Measurements from ENCODE around the gene ATP6V1F. TPM values are rescaled to one million over a fixed set of nuclear protein-coding genes. Genes with fewer than 3 reads are reported as not detected.

The ATP6V1F gene
- total RNA-seq, 4 donors from 2014 or later, result 31.2 to 137 (median 61.3) TPM

- Histone ChIP-seq H3K4me1 (no peaks in the 10 kb centered on the region), H3K27ac (no peak overlapping the region), H3K4me3 (no peak overlapping the region), H3K9me3 (no peaks in the 10 kb centered on the region), H3K27me3 (no peaks in the 10 kb centered on the region), H3K36me3 (no peaks in the 10 kb centered on the region)
- TF ChIP-seq CTCF (IDR thresholded peaks at IDR 0.05), result no peak
- TF ChIP-seq POLR2A (IDR thresholded peaks at IDR 0.05), result no peak
- intact Hi-C loops (cut with DNase I; ENCODE audit: low total_unique reads), result no loop called here
- DNase-seq, result no peak
Observed at GRCh38 chr7:128876978-128877755, 14.5 kb downstream of the ATP6V1F start.

DNA sequence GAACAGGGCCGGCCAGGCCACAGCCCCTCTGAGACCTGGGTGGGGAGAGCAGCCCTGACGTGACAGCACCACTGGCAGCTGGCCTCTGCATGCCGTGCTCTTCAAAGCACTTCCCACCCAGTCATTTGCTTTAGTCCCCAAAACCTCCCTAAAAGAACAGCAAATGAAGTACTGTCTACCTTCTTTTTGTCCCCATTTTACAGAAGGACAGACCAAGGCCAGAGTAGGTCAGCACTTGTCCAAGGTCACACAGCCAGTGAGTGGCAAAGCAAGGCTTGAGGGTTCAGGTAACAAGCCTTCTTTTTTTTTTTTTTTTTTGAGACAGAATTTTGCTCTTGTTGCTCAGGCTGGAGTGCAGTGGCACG lies 15.1 kb downstream of the ATP6V1F start:
- TF ChIP-seq POLR2A (IDR thresholded peaks at IDR 0.05) (no peak), CTCF (IDR thresholded peaks at IDR 0.05) (no peak)
- Histone ChIP-seq H3K4me1 (no peaks in the 10 kb centered on the region), H3K36me3 (no peaks in the 10 kb centered on the region), H3K4me3 (no peak overlapping the region), H3K9me3 (no peaks in the 10 kb centered on the region), H3K27me3 (no peaks in the 10 kb centered on the region), H3K27ac (no peak overlapping the region)
- no peak for DNase-seq
- intact Hi-C loops (cut with DNase I; ENCODE audit: low total_unique reads), result no loop called here

DNA sequence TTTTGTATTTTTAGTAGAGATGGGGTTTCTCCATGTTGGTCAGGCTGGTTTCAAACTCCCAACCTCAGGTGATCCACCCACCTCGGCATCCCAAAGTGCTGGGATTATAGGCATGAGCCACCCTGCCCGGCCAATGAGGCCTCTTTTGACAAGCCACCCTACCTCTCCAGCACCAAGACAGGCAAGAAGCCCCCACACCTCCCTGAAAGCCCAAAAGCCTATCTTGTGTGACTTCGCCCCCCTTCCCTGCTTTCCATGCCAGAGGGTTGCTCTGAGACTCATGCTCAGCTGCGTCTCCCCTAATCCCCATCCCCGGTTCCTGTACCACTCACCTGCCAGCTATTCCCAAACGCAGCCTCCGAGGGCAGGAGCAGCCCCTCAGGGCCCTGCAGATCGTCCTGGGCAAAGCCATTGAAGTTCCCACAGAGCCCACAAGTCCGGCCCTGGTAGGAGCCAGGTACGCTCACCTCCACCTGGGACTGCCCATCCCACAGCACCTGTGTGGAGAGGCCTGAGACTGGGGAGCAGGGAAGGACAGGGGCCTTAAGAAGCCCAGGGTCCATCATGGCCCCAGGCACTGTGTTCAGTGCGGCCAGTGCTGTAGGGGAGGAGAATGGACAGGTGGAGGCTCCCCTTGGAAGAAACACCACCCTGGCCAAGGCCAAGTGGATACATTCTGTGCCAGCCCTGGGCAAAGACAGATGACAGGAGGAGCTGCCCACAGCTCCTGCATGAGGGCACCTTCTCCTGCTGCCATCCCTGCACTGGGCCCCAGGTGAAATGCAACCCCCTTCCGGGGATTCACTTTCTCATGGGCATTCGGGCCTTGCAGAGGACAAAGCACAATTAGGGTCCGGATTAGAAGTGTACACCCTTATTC lies 15.8 kb downstream of the ATP6V1F start:
- Histone ChIP-seq H3K27ac (no peak overlapping the region), H3K4me3 (no peak overlapping the region), H3K9me3 (no peaks in the 10 kb centered on the region), H3K27me3 (no peaks in the 10 kb centered on the region), H3K4me1 (no peaks in the 10 kb centered on the region), H3K36me3 (no peaks in the 10 kb centered on the region)
- intact Hi-C loops (cut with DNase I; ENCODE audit: low total_unique reads), result no loop called here
- DNase-seq, result no peak
- TF ChIP-seq CTCF (IDR thresholded peaks at IDR 0.05), result no peak
- no peak for TF ChIP-seq POLR2A (IDR thresholded peaks at IDR 0.05)

DNA sequence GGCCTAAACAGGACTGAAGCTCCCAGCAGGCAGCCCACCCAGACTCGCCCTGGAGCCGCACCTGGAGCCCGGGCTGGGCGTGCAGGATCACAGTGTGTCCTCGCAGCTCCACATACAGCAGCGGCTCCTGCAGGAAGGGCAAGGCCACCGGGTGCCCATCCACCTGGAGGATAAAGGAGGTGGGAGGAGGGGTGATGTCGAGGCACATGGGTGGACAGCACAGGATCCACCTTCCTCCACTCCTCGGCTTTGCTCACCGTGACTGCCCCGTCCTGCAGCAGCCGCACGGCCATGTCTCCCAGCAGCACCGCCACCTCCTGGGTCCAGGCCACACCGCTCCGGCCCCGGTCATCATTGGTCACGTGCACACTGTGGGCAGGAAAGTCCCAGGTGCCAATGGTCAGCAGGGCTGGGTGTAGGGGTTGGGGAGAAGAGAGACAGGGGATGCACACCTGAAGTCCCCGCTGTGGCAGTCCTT lies 16.8 kb downstream of the ATP6V1F start:
- no peak overlapping the region for H3K4me3 ChIP-seq
- no peaks in the 10 kb centered on the region for H3K36me3 ChIP-seq
- no peaks in the 10 kb centered on the region for H3K4me1 ChIP-seq
- no peak for DNase-seq
- no peaks in the 10 kb centered on the region for H3K9me3 ChIP-seq
- no peak for TF ChIP-seq CTCF (IDR thresholded peaks at IDR 0.05)
- no peak for TF ChIP-seq POLR2A (IDR thresholded peaks at IDR 0.05)
- no peaks in the 10 kb centered on the region for H3K27me3 ChIP-seq
- intact Hi-C loops (cut with DNase I; ENCODE audit: low total_unique reads), result no loop called here
- no peak overlapping the region for H3K27ac ChIP-seq
